22Rv1 (cell line): ENCODE data around the gene C10orf71.

Experiments used
- CTCF ChIP-seq: fragments of 450-650 bp; IDR thresholded peaks from 2 replicates; pipeline ENCODE4 v1.5.1; 2017; ENCODE audit warnings: mild to moderate bottlenecking
- ZFX ChIP-seq: fragments of 450-650 bp; IDR thresholded peaks from 2 replicates; pipeline ENCODE4 v1.6.1; 2017; ENCODE audit warnings: antibody characterized with exemption, borderline replicate concordance

- TF ChIP-seq CTCF (no peak), ZFX (no peak)
These were observed 13.7 kb upstream of the C10orf71 start for GRCh38 chr10:49285232-49285631.
